WI38 (cell line): Measurements from ENCODE around the gene GLIS2.

ENCODE experiments used
- H3K4me3 ChIP-seq: 2 replicates; pipeline ENCODE4 v1.5.1; 2011; ENCODE audit warnings: low read depth, mild to moderate bottlenecking, control low read depth, low read length
- TF ChIP-seq, protein P1 (sequence below): IDR thresholded peaks from 2 replicates; pipeline ENCODE4 v1.5.1; 2012; ENCODE audit warnings: low read depth, mild to moderate bottlenecking, control low read depth, low read length

Gene GLIS2

DNA sequence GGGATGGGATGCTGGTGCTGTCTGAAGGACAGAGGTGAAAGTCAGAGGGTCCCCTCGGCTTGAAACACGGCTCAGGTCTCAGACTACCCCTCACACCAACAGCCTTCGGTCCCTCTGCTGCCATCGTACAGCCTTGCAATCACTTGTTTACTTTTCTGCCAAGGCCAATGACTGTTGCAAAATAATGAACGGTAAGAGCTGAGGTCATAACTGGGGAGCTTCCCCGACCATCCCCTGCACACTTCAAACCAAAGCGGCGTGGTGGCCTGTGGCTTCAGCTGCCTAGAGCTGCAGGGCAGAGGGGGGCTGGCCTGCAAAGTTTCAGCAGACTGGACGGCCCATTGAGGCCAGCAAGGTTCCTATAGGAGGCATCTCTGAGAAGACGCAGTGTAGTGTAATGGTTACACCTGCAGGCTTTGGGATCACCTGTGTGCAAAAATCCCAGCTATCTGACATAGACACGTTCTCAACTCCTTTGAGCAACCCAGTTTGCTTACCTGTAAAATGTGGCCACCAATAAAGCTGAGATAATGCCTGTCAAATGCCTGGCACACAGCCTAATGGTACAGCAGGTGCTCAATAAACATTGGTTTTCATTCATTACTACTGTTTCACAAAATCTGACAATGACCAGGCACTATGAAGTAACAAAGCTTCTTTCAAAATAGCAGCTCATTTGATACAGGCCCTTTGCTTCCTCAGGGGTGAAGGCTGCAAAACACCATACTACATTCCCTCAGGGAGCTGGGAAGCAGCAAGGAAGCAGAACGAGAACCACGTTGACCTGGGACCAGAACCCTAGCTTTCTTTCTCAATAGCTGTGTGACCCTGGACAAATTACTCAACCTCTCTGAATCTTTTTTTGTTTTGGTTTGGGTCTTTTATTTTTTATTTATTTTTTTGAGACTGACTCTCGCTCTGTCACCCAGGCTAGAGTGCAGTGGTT, 30.2 kb downstream of the GLIS2 start:
- H3K4me3 ChIP-seq: no peak overlapping the region
- TF ChIP-seq, protein P1, sequence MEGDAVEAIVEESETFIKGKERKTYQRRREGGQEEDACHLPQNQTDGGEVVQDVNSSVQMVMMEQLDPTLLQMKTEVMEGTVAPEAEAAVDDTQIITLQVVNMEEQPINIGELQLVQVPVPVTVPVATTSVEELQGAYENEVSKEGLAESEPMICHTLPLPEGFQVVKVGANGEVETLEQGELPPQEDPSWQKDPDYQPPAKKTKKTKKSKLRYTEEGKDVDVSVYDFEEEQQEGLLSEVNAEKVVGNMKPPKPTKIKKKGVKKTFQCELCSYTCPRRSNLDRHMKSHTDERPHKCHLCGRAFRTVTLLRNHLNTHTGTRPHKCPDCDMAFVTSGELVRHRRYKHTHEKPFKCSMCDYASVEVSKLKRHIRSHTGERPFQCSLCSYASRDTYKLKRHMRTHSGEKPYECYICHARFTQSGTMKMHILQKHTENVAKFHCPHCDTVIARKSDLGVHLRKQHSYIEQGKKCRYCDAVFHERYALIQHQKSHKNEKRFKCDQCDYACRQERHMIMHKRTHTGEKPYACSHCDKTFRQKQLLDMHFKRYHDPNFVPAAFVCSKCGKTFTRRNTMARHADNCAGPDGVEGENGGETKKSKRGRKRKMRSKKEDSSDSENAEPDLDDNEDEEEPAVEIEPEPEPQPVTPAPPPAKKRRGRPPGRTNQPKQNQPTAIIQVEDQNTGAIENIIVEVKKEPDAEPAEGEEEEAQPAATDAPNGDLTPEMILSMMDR: no peak

DNA sequence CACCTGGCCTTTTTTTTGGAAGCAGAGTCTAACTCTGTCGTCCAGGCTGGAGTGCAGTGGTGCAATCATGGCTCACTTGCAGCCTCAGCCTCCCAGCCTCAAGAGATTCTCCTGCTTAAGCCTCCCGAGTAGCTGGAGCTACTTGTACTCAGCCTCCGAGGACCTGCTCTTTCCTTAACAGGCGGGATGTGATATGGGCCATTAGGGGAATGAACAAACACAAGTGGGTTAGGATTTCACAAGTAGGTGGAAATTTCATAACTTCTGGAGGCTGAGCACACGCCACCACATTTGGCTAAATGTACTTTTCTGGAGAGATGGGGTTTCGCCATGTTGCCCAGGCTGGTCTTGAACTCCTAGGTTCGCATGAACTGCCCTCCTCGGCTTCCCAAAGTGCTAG, 31.1 kb downstream of the GLIS2 start:
- H3K4me3 ChIP-seq: no peak overlapping the region
- TF ChIP-seq, protein P1: no peak

DNA sequence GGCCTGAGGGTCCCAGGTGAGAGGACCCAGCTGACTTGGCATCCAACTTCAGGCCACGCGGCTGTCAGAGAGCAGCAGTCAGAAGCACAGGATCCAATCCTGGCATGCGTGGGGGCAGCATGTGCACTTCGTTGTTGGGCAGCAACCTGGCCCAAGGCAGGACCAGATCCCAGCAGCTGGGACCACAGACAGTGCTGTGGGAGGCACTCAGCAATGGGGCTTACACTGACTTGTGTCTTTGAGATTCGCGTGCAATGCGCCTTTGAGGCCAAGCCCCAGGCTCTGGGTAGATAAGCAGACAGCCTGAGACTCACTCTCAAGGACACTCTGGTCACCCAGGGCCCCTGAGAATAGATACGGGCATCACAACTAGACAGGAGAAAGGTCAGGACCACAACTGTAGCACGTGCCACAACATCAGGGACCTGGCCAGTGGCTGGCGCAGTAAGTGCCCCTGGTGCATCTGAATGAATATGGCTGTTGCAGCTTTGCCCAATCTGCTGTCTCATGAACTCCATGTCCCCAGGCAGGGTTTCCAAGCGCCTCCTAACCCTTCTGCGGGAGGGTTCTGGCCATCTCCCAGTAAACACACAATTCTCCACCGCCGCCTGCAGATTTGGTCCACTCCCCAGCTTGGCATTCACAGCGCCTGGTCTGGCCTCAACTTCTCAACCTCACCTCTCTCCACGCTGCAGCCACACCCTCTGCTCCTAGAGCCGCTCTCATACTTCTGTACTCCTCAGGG, 32.1 kb downstream of the GLIS2 start:
- TF ChIP-seq, protein P1: no peak

DNA sequence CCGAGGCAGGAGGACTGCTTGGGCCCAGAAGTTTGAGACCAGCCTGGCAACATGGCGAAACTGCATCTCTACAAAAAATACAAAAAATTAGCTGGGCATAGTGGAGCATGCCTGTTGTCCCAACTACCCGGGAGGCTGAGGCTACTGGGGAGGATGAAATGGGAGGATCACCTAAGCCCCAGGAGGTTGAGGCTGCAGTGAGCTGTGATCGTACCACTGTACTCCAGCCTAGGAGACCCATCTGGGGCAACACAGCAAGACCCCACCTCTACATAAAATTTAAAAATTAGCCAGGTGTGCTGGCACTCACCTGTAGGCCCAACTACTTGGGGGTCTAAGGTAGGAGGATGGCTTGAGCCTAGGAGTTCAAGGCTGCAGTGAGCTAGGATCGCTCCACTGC, 33.5 kb downstream of the GLIS2 start:
- H3K4me3 ChIP-seq: no peak overlapping the region
- TF ChIP-seq, protein P1: no peak

More for the DNA sequence above, 32.1 kb downstream of the GLIS2 start:
- H3K4me3 ChIP-seq: no peak overlapping the region

DNA sequence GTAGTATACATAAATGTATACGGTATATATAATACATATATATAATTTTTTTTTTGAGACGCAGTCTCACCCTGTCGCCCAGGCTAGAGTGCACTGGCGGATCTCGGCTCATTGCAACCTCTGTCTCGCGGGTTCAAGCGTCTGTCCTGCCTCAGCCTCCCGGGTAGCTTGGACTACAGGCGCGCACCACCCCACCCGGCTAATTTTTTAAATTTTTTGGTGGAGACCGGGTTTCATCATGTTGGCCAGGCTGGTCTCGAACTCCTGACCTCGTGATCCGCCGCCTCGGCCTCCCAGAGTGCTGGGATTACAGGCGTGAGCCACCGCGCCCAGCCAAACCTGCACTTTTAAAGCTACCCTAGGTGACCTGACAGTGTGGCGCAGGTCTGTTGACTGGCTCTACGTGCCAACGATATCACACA, 34.5 kb downstream of the GLIS2 start:
- peak overlapping the region; percentile 70 for H3K4me3 ChIP-seq
- TF ChIP-seq, protein P1: no peak

DNA sequence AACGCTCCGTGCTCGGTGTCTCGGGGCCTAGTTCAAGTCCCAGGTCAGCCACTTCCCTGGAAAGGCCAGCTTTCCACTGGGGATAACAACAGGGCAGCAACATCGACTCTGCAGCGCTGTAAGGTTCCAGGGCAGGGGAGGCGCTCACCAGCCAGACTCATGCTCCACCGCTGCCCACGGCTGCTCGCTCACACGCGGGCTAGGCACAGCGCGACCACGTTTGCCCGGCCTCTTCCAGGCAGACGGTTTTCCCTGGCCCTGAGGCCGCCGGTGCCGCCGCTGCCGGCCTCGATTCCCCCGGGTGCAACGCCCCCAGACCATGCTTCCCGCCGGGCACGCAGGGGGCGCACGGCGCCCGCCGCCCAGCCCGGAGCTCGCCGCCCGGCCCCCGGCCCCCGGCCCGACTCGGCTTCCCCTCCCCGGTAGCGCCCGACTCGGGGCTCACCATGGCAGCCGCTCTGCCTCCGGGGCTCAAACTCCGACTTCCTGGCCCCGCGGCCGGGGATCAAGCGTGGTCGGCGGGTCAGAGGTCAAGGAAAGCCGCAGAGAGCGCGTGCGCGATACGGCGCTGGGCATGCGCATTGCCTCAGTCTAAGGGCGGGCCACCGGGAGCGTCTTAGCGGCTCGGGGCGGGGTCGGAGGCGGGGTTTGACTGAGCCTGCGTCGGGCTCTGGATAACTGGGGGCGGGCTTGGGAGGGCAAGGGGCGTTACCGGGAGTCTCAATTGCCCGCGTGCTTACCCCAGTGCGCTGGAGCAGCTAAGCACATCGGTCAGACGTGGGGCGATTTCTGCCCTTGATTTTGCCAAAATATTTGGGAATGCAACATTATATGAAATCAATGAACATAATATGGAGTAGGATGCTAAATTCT, 35.2 kb downstream of the GLIS2 start, which contains the start of gene PAM16:
TSS of gene PAM16 (minus strand) at position 535 of the 873 bp plus-strand sequence. CDS start at position 448, 87 bp downstream.
- TF ChIP-seq, protein P1: no peak
- peak within 1 kb of the TSS; percentile 70 for H3K4me3 ChIP-seq
